ENCODE measurements around the gene SMYD4. TPM values are rescaled to one million over a fixed set of nuclear protein-coding genes. Genes with fewer than 3 reads are reported as not detected.

The SMYD4 gene
- total and polyA plus RNA-seq, 9 of the 15 experiments (the other 6 are each of a cell fraction or from before 2014, with no cell fraction given): 1.3 to 10.2 (median 6.7) TPM

GRCh38 chr17:1786708-1787107 lies 43.0 kb downstream of the SMYD4 start:
- Histone ChIP-seq H3K36me3 (ENCODE audit: control insufficient read depth, insufficient read depth, low read length) (peaks cover 47% of the 10 kb centered on the region), H2AFZ (ENCODE audit: low read depth, low read length) (no peak overlapping the region), H4K20me1 (replicated peaks; ENCODE audit: control insufficient read depth, insufficient read depth, low read length) (no peaks in the 10 kb centered on the region), H3K9me3 (replicated peaks; ENCODE audit: control insufficient read depth, insufficient read depth, low read depth, low read length) (no peaks in the 10 kb centered on the region), H3K9me1 (ENCODE audit: control insufficient read depth, insufficient read depth, low read length) (no peaks in the 10 kb centered on the region), H3K4me1 (replicated peaks in 1 of 2; ENCODE audit: control insufficient read depth in 2 of 2, insufficient read depth in 2 of 2, low read length in 2 of 2) (peaks cover 10 to 13% of the 10 kb centered on the region in 2 experiments; a peak in 4 of 5 replicates), H3K27me3 (ENCODE audit: control insufficient read depth in 2 of 2, insufficient read depth in 2 of 2, low read length in 2 of 2) (no peaks in the 10 kb centered on the region), H3K79me2 (ENCODE audit: control insufficient read depth, insufficient read depth, low read length) (no peaks in the 10 kb centered on the region; the same call in 2 of the 3 replicates), H3K4me3 (no peak overlapping the region), H3K4me2 (ENCODE audit: insufficient read depth, low read length) (no peak overlapping the region), H3K9ac (ENCODE audit: insufficient read depth in 1 of 2, low read depth in 2 of 2, low read length in 2 of 2) (no peak overlapping the region), H3K27ac (ENCODE audit: extremely low read depth, low read depth, low read length) (no peak overlapping the region)
- intact Hi-C loops (cut with micrococcal nuclease) (no loop called here), in situ Hi-C loops (cut with MboI) (no loop called here)
- FAIRE-seq: no peak
- no peak for DNase-seq (ENCODE audit: extremely low read depth in 1 of 4, low spot score in 3 of 4)
- WGBS (ENCODE audit: insufficient coverage, low coverage, missing lambda C conversion rate): 91% methylated on average over 5 of the region's 7 CpGs
- BruUV-seq (replicated peaks): no TSS peak
- CTCF ChIA-PET (ENCODE audit: low intra/inter-chr PET ratio): no interaction called here
- POLR2A ChIA-PET: interaction anchor here (1.2 kb wide), 1 partner anchor 13 kb away, joined by 4 read pairs; no protein-coding TSS in a partner anchor
- ATAC-seq: no peak
- TF ChIP-seq VEZF1 (CRISPR knock-in tag; IDR thresholded peaks at IDR 0.05) (no peak), TFAP4 (CRISPR knock-in tag; IDR thresholded peaks at IDR 0.05; ENCODE audit: borderline replicate concordance) (no peak), SMAD2 (IDR thresholded peaks at IDR 0.05; ENCODE audit: low read depth, low read length) (no peak), ZBTB11 (CRISPR knock-in tag; IDR thresholded peaks at IDR 0.05) (no peak), TEAD4 (IDR thresholded peaks at IDR 0.05; ENCODE audit: low read length) (no peak), TEAD4 (CRISPR knock-in tag; IDR thresholded peaks at IDR 0.05; ENCODE audit: borderline replicate concordance) (no peak), PKNOX1 (IDR thresholded peaks at IDR 0.05) (no peak), ARID3A (IDR thresholded peaks at IDR 0.05; ENCODE audit: borderline replicate concordance, low read depth, low read length) (no peak), NEUROD1 (IDR thresholded peaks at IDR 0.05; ENCODE audit: borderline replicate concordance, low read depth, low read length, partially characterized antibody) (no peak), ZNF699 (CRISPR knock-in tag; IDR thresholded peaks at IDR 0.05; ENCODE audit: insufficient replicate concordance) (no peak), ATF7 (IDR thresholded peaks at IDR 0.05) (no peak), CBX3 (IDR thresholded peaks at IDR 0.05; ENCODE audit: borderline replicate concordance in 1 of 2, low read length in 2 of 2) (no peak)

Measured in K562 (cell line).